Measurements from ENCODE around the gene PNCK.
A peak's percentile ranks its signal among the peaks of the same experiment; 100 is the strongest.
"Not testable (repeated sequence)": the region's sequence is repeated elsewhere in the genome, so short reads cannot be mapped to it uniquely, and the experiment has no call there.

The PNCK gene

GRCh38 chrX:153714256-153714655 is 40.6 kb upstream of the PNCK start:
- no peak overlapping the region for H3K4me3 ChIP-seq (replicated peaks; ENCODE audit: low read depth, low read length)
- DNase-seq (ENCODE audit: extremely low read depth, insufficient read length): no peak
- no peaks in the 10 kb centered on the region for H3K27me3 ChIP-seq (replicated peaks; ENCODE audit: control insufficient read depth, insufficient read depth, low read length)
- H3K36me3 ChIP-seq (ENCODE audit: control insufficient read depth, insufficient read depth, low read length): peaks cover 3% of the 10 kb centered on the region
- no peak for TF ChIP-seq CTCF (IDR thresholded peaks at IDR 0.05; ENCODE audit: insufficient read depth, low read length, poor library complexity, severe bottlenecking)

- H3K36me3 ChIP-seq (ENCODE audit: control insufficient read depth, insufficient read depth, low read length): peaks cover 3% of the 10 kb centered on the region
- TF ChIP-seq CTCF (IDR thresholded peaks at IDR 0.05; ENCODE audit: insufficient read depth, low read length, poor library complexity, severe bottlenecking): no peak
- no peak overlapping the region for H3K4me3 ChIP-seq (replicated peaks; ENCODE audit: low read depth, low read length)
- no peak for DNase-seq (ENCODE audit: extremely low read depth, insufficient read length)
- no peaks in the 10 kb centered on the region for H3K27me3 ChIP-seq (replicated peaks; ENCODE audit: control insufficient read depth, insufficient read depth, low read length)
Measured at GRCh38 chrX:153709726-153710674, 36.4 kb upstream of the PNCK start.

- DNase-seq (ENCODE audit: extremely low read depth, insufficient read length): no peak
- Histone ChIP-seq H3K36me3 (ENCODE audit: control insufficient read depth, insufficient read depth, low read length) (no peaks in the 10 kb centered on the region; the same call in none of the 2 replicates), H3K27me3 (replicated peaks; ENCODE audit: control insufficient read depth, insufficient read depth, low read length) (no peaks in the 10 kb centered on the region), H3K4me3 (replicated peaks; ENCODE audit: low read depth, low read length) (no peak overlapping the region)
- peak; percentile 57 for TF ChIP-seq CTCF (IDR thresholded peaks at IDR 0.05; ENCODE audit: insufficient read depth, low read length, poor library complexity, severe bottlenecking)
Measured at GRCh38 chrX:153708415-153708814, 34.8 kb upstream of the PNCK start.

- no peaks in the 10 kb centered on the region; the same call in none of the 2 replicates for H3K36me3 ChIP-seq (ENCODE audit: control insufficient read depth, insufficient read depth, low read length)
- DNase-seq (ENCODE audit: extremely low read depth, insufficient read length): no peak
- no peak overlapping the region for H3K4me3 ChIP-seq (replicated peaks; ENCODE audit: low read depth, low read length)
- no peak for TF ChIP-seq CTCF (IDR thresholded peaks at IDR 0.05; ENCODE audit: insufficient read depth, low read length, poor library complexity, severe bottlenecking)
- H3K27me3 ChIP-seq (replicated peaks; ENCODE audit: control insufficient read depth, insufficient read depth, low read length): no peaks in the 10 kb centered on the region
Measured at GRCh38 chrX:153707406-153707805, 33.8 kb upstream of the PNCK start.

- no peaks in the 10 kb centered on the region; the same call in none of the 2 replicates for H3K36me3 ChIP-seq (ENCODE audit: control insufficient read depth, insufficient read depth, low read length)
- DNase-seq (ENCODE audit: extremely low read depth, insufficient read length): no peak
- H3K27me3 ChIP-seq (replicated peaks; ENCODE audit: control insufficient read depth, insufficient read depth, low read length): no peaks in the 10 kb centered on the region
- H3K4me3 ChIP-seq (replicated peaks; ENCODE audit: low read depth, low read length): no peak overlapping the region
- TF ChIP-seq CTCF (IDR thresholded peaks at IDR 0.05; ENCODE audit: insufficient read depth, low read length, poor library complexity, severe bottlenecking): no peak
Measured at GRCh38 chrX:153706799-153707198, 33.2 kb upstream of the PNCK start.

- not testable (repeated sequence) for H3K27me3 ChIP-seq (replicated peaks; ENCODE audit: control insufficient read depth, insufficient read depth, low read length)
Measured at GRCh38 chrX:153705403-153706060, 31.9 kb upstream of the PNCK start.

GRCh38 chrX:153704631-153705402 is 31.2 kb upstream of the PNCK start:
- H3K4me3 ChIP-seq (replicated peaks; ENCODE audit: low read depth, low read length); H3K27me3 ChIP-seq (replicated peaks; ENCODE audit: control insufficient read depth, insufficient read depth, low read length); H3K36me3 ChIP-seq (ENCODE audit: control insufficient read depth, insufficient read depth, low read length); DNase-seq (ENCODE audit: extremely low read depth, insufficient read length): not testable (repeated sequence)

More at GRCh38 chrX:153705403-153706060, 31.9 kb upstream of the PNCK start:
- H3K36me3 ChIP-seq (ENCODE audit: control insufficient read depth, insufficient read depth, low read length); DNase-seq (ENCODE audit: extremely low read depth, insufficient read length); H3K4me3 ChIP-seq (replicated peaks; ENCODE audit: low read depth, low read length): not testable (repeated sequence)

All from GM06990 (cell line).